Hepatocyte (in vitro differentiated cells): ENCODE measurements around the gene KANK3. TPM values are rescaled to one million over a fixed set of nuclear protein-coding genes. Genes with fewer than 3 reads are reported as not detected.
"Not testable (repeated sequence)": the region's sequence is repeated elsewhere in the genome, so short reads cannot be mapped to it uniquely, and the experiment has no call there.

Experiments
- DNase-seq: peaks from one replicate; pipeline ENCODE4 v3.0.0-alpha.2; 2016; ENCODE audit warnings: low spot score
- H2AFZ ChIP-seq: fragments of 200-600 bp; sonication (generic); 2 replicates; pipeline ENCODE4 v1.6.0; 2016; ENCODE audit warnings: antibody characterized with exemption, mild to moderate bottlenecking
- H3K27ac ChIP-seq: fragments of 200-600 bp; sonication (generic); 2 replicates; pipeline ENCODE4 v1.5.1; 2016; ENCODE audit warnings: mild to moderate bottlenecking
- H3K27me3 ChIP-seq: fragments of 200-600 bp; sonication (generic); 2 replicates; pipeline ENCODE4 v1.6.1; 2016
- H3K36me3 ChIP-seq: fragments of 200-600 bp; sonication (generic); replicated peaks from 2 replicates; pipeline ENCODE4 v1.5.1; 2016; ENCODE audit warnings: low read depth; ENCODE audit not compliant: insufficient read depth
- H3K4me1 ChIP-seq: fragments of 200-600 bp; sonication (generic); 2 replicates; pipeline ENCODE4 v1.5.1; 2016; ENCODE audit warnings: mild to moderate bottlenecking, moderate library complexity; ENCODE audit not compliant: insufficient read depth
- H3K4me2 ChIP-seq: fragments of 200-600 bp; sonication (generic); 2 replicates; pipeline ENCODE4 v1.6.0; 2016
- H3K4me3 ChIP-seq: fragments of 200-600 bp; sonication (generic); 2 replicates; pipeline ENCODE4 v1.5.1; 2016; ENCODE audit warnings: mild to moderate bottlenecking
- H3K79me2 ChIP-seq: fragments of 200-600 bp; sonication (generic); 2 replicates; pipeline ENCODE4 v1.6.0; 2017; ENCODE audit warnings: mild to moderate bottlenecking
- H3K9me2 ChIP-seq: fragments of 200-600 bp; sonication (generic); replicated peaks from 2 replicates; pipeline ENCODE4 v1.6.0; 2017; ENCODE audit warnings: mild to moderate bottlenecking; ENCODE audit not compliant: insufficient read depth
- H3K9me3 ChIP-seq: fragments of 200-600 bp; sonication (generic); 2 replicates; pipeline ENCODE4 v1.5.1; 2016; ENCODE audit warnings: low read depth, mild to moderate bottlenecking
- H4K20me1 ChIP-seq: fragments of 200-600 bp; sonication (generic); 2 replicates; pipeline ENCODE4 v1.6.0; 2016; ENCODE audit warnings: mild to moderate bottlenecking; ENCODE audit not compliant: insufficient read depth, poor library complexity, severe bottlenecking
- WGBS: methylation state at CpG from one replicate; pipeline ENCODE4 v1.1.6; 2016; ENCODE audit warnings: low lambda C conversion rate; ENCODE audit errors: missing lambda C conversion rate; 5-methylcytosine and 5-hydroxymethylcytosine counted together
- microRNA-seq: library from miRNA; unstranded; fragments of <30 nt; microRNA quantifications from one replicate; pipeline ENCODE4, GENCODE V29; 2017
- polyA plus RNA-seq: library from polyadenylated mRNA; unstranded; fragments of >200 nt; fragmentation: Nextera tagmentation; extraction: Ambion mirVana; gene quantifications from 2 replicates; pipeline ENCODE4 v1.2.1, GENCODE V29; 2016
- small RNA-seq: library from RNA; depleted of rRNA; stranded (forward); fragments of <200 nt; gene quantifications from one replicate; pipeline ENCODE3, GENCODE V24; 2014
- total RNA-seq: library from RNA; depleted of rRNA; stranded (reverse); fragments of >200 nt; gene quantifications from 2 replicates; pipeline ENCODE4 v1.2.3, GENCODE V29; 2014

The KANK3 gene
- total and polyA plus RNA-seq, 2 experiments from 2014 or later = 1.2 to 3.2 TPM

DNA sequence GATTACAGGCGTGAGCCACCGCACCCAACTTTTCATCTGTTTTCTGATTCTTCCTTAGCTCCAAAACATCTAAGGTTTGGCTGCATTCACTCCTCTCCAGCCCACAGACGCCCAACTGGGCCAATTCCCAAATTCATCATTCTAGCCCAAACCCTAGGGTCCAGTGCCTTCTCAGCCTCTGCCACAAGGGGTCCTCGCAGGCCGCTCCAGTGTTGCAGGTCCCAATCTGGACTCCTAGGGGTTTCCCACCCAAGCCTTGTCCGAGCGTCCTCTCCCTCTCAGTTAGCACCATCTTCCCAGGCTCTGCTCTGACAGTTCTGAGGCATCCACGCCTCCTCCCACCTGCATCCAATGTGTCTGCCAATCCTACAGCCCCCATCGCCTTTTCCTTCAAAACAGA, 66.6 kb downstream of the KANK3 start:
- not testable (repeated sequence) for H3K36me3 ChIP-seq, H3K27me3 ChIP-seq, DNase-seq, H3K27ac ChIP-seq, H2AFZ ChIP-seq, H3K4me1 ChIP-seq, H3K9me3 ChIP-seq, H3K4me2 ChIP-seq, H3K79me2 ChIP-seq, H3K9me2 ChIP-seq, H4K20me1 ChIP-seq, H3K4me3 ChIP-seq
- WGBS = no CpG with 5 or more reads among the region's 9 CpGs

Small RNAs within 50 kb of the gene (microRNA-seq; reads per million reads assigned to microRNA genes)
- gene MIR4999 = 2.7 reads per million

Small RNAs within 50 kb of the gene (small RNA-seq; reads per million reads assigned to genes)
- not detected for gene MIR4999

Other genes with a start within 250 kb of the KANK3 start
- gene FBN3, start 193.7 kb downstream of the KANK3 start, total RNA-seq = 9.4 and 11.5 TPM in 2 replicates
- 6.4 and 7.5 TPM in 2 replicates for gene FBN3, start 193.7 kb downstream of the KANK3 start, polyA plus RNA-seq
- 79.6 and 82.6 TPM in 2 replicates for gene CERS4, start 133.9 kb downstream of the KANK3 start, total RNA-seq
- 69.2 and 86.0 TPM in 2 replicates for gene CERS4, start 133.9 kb downstream of the KANK3 start, polyA plus RNA-seq
- 44.5 and 53.8 TPM in 2 replicates for gene CD320, start 34.9 kb downstream of the KANK3 start, total RNA-seq
- gene CD320, start 34.9 kb downstream of the KANK3 start, polyA plus RNA-seq = 77.5 and 91.4 TPM in 2 replicates
- gene NDUFA7, start 21.9 kb downstream of the KANK3 start, total RNA-seq = 34.4 and 44.9 TPM in 2 replicates
- gene NDUFA7, start 21.9 kb downstream of the KANK3 start, polyA plus RNA-seq = 115 and 124 TPM in 2 replicates
- gene RPS28, start 21.8 kb downstream of the KANK3 start, total RNA-seq = 293 and 312 TPM in 2 replicates
- gene RPS28, start 21.8 kb downstream of the KANK3 start, polyA plus RNA-seq = 683 and 693 TPM in 2 replicates
- 12.0 and 14.7 TPM in 2 replicates for gene ANGPTL4, start 20.9 kb upstream of the KANK3 start, total RNA-seq
- gene ANGPTL4, start 20.9 kb upstream of the KANK3 start, polyA plus RNA-seq = 23.4 and 26.3 TPM in 2 replicates
- 30.9 and 47.1 TPM in 2 replicates for gene RAB11B, start 47.1 kb upstream of the KANK3 start, total RNA-seq
- gene RAB11B, start 47.1 kb upstream of the KANK3 start, polyA plus RNA-seq = 174 and 216 TPM in 2 replicates
- gene MARCHF2, start 70.0 kb upstream of the KANK3 start, total RNA-seq = 39.0 and 73.5 TPM in 2 replicates
- gene MARCHF2, start 70.0 kb upstream of the KANK3 start, polyA plus RNA-seq = 32.9 and 38.5 TPM in 2 replicates
- gene HNRNPM, start 101.7 kb upstream of the KANK3 start, total RNA-seq = 64.7 and 69.3 TPM in 2 replicates
- gene HNRNPM, start 101.7 kb upstream of the KANK3 start, polyA plus RNA-seq = 159 and 161 TPM in 2 replicates
- gene PRAM1, start 159.4 kb upstream of the KANK3 start, total RNA-seq = 0.44 and 0.73 TPM in 2 replicates
- 0.48 and 0.91 TPM in 2 replicates for gene PRAM1, start 159.4 kb upstream of the KANK3 start, polyA plus RNA-seq
- 3.8 and 5.7 TPM in 2 replicates for gene ZNF414, start 170.9 kb upstream of the KANK3 start, total RNA-seq
- gene ZNF414, start 170.9 kb upstream of the KANK3 start, polyA plus RNA-seq = 54.2 and 54.3 TPM in 2 replicates
- gene MYO1F, start 234.2 kb upstream of the KANK3 start, total RNA-seq = 0.13 and 0.92 TPM in 2 replicates
- gene MYO1F, start 234.2 kb upstream of the KANK3 start, polyA plus RNA-seq = 1.0 and 3.1 TPM in 2 replicates